HG03108 (cell line): Measurements from ENCODE around the gene MOSPD2.

Experiments used
- ATAC-seq: cut with Tn5 transposase; IDR thresholded peaks from one replicate; pipeline ENCODE4 v1.9.1; 2021; ENCODE audit warnings: moderate library complexity; ENCODE audit not compliant: unreplicated experiment

The MOSPD2 gene

GRCh38 chrX:14913241-14913640 is 40.0 kb downstream of the MOSPD2 start:
- no peak for ATAC-seq

GRCh38 chrX:14915596-14915995 is 42.4 kb downstream of the MOSPD2 start:
- no peak for ATAC-seq

GRCh38 chrX:14916017-14916674 is 42.9 kb downstream of the MOSPD2 start:
- ATAC-seq = no peak

GRCh38 chrX:14919407-14919806 is 46.2 kb downstream of the MOSPD2 start:
- ATAC-seq = no peak

GRCh38 chrX:14920196-14920595 is 47.0 kb downstream of the MOSPD2 start:
- ATAC-seq = no peak

GRCh38 chrX:14922437-14922836 is 49.2 kb downstream of the MOSPD2 start:
- no peak for ATAC-seq

GRCh38 chrX:14923761-14924160 is 50.5 kb downstream of the MOSPD2 start:
- ATAC-seq = no peak

GRCh38 chrX:14926471-14926870 is 53.2 kb downstream of the MOSPD2 start:
- no peak for ATAC-seq

- no peak for ATAC-seq
These were observed 54.2 kb downstream of the MOSPD2 start for GRCh38 chrX:14927401-14927800.

GRCh38 chrX:14930663-14931062 is 57.4 kb downstream of the MOSPD2 start:
- ATAC-seq = no peak

GRCh38 chrX:14932136-14932535 is 58.9 kb downstream of the MOSPD2 start:
- ATAC-seq = no peak

GRCh38 chrX:14934423-14934822 is 61.2 kb downstream of the MOSPD2 start:
- no peak for ATAC-seq

- ATAC-seq = no peak
These were observed 63.3 kb downstream of the MOSPD2 start for GRCh38 chrX:14936561-14936960.

- ATAC-seq = no peak
These were observed 66.4 kb downstream of the MOSPD2 start for GRCh38 chrX:14939644-14940043.

- no peak for ATAC-seq
These were observed 68.1 kb downstream of the MOSPD2 start for GRCh38 chrX:14941301-14941700.

GRCh38 chrX:14942341-14942740 is 69.1 kb downstream of the MOSPD2 start:
- ATAC-seq = no peak

GRCh38 chrX:14943962-14944361 is 70.7 kb downstream of the MOSPD2 start:
- no peak for ATAC-seq

GRCh38 chrX:14946606-14947155 is 73.5 kb downstream of the MOSPD2 start:
- ATAC-seq = no peak

GRCh38 chrX:14948691-14949090 is 75.5 kb downstream of the MOSPD2 start:
- no peak for ATAC-seq

- ATAC-seq = no peak
These were observed 83.8 kb downstream of the MOSPD2 start for GRCh38 chrX:14956813-14957582.

- no peak for ATAC-seq
These were observed 90.4 kb downstream of the MOSPD2 start for GRCh38 chrX:14963447-14964236.
